22Rv1 (cell line): ENCODE results near the gene TRMT2A.

ENCODE experiments used
- ZFX ChIP-seq: fragments of 450-650 bp; IDR thresholded peaks from 2 replicates; pipeline ENCODE4 v1.6.1; 2017; ENCODE audit warnings: antibody characterized with exemption, borderline replicate concordance
- TF ChIP-seq, protein P1 (sequence below): fragments of 450-650 bp; IDR thresholded peaks from 2 replicates; pipeline ENCODE4 v1.5.1; 2017; ENCODE audit warnings: mild to moderate bottlenecking

DNA sequence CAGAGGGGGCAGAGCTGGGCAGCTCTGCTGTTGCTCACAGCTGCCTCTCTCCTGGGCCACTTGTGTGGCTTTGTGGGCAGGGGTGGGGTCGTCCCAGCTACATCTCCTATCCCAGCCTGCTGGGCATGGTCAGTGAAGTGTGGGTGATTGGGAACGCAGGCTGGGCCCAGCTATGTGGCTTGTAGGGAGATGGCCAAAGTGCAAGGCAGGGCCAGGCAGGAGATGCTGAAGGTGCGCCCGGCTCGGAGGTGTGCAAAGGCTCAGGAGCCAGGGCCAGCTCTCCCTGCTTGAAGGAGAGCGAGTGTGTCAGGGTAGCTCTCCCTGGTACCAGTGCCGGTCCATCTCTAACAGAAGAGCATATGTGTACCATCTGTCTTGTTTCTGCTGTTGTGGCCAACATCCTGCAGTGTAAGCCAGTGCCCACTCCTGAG lies 9.5 kb downstream of the TRMT2A start:
- TF ChIP-seq, protein P1, sequence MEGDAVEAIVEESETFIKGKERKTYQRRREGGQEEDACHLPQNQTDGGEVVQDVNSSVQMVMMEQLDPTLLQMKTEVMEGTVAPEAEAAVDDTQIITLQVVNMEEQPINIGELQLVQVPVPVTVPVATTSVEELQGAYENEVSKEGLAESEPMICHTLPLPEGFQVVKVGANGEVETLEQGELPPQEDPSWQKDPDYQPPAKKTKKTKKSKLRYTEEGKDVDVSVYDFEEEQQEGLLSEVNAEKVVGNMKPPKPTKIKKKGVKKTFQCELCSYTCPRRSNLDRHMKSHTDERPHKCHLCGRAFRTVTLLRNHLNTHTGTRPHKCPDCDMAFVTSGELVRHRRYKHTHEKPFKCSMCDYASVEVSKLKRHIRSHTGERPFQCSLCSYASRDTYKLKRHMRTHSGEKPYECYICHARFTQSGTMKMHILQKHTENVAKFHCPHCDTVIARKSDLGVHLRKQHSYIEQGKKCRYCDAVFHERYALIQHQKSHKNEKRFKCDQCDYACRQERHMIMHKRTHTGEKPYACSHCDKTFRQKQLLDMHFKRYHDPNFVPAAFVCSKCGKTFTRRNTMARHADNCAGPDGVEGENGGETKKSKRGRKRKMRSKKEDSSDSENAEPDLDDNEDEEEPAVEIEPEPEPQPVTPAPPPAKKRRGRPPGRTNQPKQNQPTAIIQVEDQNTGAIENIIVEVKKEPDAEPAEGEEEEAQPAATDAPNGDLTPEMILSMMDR = no peak
- no peak for TF ChIP-seq ZFX
